Activated CD4-positive, alpha-beta T cell treated with anti-CD3 and anti-CD28 coated beads for 24 hours (primary cell): ENCODE results near the gene CFP.

Source experiments
- DNase-seq, 2 donors: peaks; one replicate each; pipeline ENCODE4 v3.0.0-alpha.2; 2020; ENCODE audit warnings: low read depth in 2 of 2

CFP gene

DNA sequence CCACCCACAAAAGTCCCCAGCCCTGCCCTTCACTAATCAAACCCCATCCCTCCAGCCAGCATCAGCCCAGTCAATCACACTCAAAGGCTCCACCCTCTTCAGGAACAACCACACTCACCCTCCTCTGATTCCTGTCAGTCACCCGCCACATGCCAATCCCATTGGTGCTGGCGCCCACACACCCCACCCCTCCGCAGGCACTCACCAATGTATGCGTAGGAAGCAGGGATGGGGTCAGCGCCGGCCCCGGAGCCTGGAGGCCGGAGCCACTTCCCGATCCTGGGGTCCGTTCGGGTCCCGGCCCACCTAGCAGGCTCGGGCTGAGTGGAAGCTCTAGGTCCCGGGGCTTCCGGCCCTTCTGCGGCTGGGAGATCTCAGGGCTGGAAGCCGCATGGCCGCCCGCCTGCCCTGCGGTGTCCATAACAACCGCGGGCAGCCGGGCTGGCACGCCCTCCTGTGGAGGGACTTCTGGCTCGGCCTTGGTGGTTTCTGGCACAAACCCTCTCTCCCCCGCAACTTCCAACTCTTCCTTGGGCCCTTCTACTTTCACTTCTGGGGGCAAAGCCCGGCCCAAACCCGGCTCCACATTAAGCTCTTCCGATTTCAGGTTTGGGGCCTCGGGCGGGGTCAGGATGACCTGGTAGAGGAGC, 7.9 kb upstream of the CFP start:
- DNase-seq: no peak

DNA sequence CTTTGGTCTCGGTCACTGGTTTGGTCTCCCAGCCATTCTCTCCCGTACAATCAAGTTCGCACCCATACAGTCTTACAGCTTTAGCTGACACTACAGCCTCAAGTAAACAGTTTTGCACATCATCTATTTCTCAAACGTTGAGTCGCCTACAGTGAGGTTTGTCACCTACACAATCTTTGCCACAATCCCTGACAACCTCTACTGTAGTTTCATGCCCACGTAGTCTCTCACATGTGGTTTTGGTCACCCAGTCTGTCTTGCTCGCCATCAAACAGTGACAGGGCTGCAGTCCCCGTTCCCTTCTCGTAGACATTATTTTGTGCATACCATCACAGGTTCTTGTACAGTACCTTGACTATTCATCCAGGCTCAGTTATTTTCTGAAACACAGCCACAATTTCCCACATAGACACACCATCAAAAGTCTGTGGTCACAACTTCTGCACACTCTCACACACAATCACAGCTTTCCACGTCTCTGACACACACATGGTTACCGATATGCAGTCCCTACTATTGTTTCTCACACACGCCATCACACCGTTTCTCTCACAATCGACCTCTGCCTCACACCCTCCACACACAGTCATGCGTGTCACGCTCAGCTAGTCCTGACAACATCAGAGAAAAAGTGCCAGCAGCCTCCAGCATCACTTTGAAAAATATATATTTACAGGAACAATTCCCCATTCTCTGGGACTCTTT, 5.3 kb upstream of the CFP start:
- DNase-seq: no peak

DNA sequence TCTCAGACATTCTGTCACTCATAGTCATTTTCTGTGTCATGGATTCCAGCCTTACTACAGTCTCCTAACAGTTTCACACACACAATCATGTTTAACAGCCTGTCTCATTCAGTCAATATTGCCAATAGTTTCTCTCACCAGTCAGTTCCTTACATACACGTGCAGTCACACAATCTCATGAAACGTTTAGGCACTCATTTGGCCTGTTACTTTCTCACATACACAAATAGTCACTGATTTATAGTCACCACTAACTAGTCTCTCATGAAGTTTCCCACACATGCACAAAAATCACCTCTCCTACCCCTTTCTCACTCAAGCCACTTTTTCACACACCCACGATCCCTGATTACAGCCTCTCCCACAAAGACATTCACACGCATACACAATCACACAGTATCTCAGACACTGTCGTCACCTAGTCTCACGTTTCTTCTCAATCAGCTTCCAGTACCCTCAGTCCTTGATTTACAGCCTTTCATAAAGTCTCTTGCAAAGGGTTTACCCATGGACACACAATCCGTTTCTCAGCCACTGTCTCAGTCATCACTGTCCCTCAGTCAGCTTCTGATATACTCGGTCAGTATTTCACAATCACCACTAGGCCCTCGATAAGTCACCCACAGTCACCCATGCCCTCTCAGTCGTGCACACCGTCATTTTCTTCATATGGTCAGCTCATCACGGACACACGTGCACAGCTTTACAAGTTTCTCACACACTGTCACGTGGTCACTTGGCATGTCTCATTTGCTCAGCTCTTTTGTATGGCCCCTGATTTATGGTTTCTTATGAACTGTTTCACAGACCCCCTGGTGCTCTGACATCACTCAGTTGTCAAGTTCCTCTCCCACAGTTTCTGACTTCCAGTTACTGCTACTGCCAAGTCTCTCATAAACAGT, 4.2 kb upstream of the CFP start:
- no peak for DNase-seq

DNA sequence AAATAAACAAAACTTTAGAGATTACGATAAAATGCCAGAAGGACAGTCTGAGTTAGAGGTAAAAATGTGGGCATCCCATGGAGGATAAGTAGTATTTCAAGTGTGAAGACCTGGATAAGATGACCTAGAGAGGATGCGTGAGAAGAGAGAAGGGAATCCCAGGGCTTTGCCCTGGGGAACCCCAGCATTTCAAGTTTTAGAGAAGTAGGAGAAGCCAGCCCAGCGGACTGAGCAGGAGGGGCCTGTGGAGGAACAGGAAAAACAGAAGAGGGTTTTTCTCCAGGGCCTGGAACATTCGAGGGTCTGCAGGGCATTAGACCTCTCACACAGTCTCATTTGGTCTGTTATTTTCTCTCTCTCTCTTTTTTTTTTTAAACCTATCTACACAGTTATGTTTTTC, 2.9 kb upstream of the CFP start:
- no peak for DNase-seq

DNA sequence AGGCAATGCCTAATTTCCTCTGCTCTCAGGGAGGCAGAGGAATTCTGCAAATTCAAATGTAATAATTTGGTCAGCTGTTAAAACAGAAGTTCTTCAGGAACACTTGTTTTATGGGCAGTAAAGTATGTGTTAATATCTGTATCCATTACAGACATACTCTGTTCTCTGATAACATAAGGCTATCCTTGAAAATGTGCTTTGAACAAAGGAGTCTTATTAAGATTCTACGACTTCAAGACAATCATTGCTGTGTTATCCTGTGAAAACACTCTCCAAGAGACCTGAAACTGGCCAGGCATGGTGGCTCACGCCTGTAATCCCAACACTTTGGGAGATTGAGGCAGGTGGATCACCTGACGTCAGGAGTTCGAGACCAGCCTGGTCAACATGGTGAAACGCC, 1.9 kb upstream of the CFP start:
- DNase-seq: no peak

DNA sequence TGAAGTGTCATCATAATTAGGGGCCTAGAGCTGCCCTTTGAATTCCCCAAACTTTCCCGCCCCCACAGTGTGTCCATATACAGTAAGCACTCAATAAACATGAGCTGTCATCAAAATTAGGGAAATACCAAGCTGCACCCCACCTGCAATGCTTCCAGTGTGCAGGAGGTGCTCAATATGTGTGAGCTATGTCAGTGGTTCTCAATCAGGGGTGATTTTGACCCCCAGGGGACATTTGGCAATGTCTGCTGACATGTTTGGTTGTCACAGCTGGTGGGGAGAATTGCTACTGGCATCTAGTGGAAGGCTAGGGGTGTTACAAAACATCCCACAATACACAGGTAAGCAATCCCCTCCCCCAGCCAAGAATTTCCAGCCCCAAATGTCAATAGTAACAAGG, 748 bp downstream of the CFP start:
- no peak for DNase-seq

- no peak for DNase-seq
These were observed 4.4 kb downstream of the CFP start for GRCh38 chrX:47625365-47625764.

DNA sequence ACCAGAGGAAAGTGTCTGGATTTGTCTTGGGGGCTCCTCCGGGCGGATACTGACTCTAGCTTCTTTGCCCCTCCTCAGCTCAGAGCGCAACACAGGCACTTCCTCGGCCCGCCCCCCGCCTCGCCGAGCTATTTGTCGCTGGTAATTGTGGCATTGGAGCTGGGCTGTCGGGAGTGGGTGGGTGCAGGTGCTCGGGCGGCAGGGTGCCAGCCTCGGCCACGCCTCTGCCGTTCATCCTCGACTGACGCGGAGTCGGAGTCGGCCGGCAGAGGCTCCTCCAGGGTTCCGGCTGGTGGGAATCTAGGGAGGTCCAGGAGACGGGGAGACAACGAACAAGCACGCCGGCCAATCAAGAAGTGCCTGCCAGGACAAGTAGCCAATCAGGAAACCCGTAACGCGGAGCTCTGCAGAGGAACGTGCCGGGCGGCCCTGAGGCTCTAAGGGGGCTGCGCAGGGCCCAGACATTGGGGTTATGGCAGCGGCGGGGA, 6.1 kb downstream of the CFP start:
- no peak for DNase-seq

DNA sequence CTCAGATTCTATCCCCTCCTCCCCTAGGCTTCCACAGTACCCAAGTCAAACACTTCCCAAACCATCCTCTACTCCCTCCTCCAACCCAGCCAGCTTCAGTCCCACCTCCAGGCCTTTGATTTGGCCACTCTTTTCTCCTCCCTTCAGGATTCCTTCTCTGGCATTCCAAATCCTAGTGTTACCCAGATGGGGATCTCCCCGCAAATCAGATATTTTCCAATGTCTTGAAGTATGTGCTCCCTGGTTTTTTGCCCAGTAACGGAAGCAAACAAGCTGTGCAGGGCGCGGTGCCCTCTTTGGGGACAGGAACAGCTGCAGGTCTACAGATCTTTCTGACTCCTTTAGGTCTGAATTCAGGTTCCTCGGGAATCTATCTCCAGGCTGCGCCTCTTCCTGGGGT, 7.9 kb downstream of the CFP start:
- DNase-seq: no peak

DNA sequence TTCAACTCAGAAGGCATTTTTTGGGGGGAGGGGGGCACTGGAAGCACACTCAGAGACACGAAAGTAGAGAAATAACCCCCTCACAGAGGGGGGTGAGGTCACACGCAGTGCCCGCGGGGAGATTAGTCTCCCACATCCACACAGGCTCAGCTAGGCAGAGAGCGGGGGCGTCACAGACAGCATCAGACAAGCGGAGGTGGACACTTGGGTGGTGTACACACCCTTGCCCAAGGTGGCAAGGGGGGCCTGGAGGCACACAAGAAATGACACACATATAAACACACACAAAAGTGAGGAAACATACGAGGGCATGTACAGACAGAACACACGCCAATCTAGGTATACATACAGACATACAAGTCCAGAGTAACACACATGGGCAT, 9.4 kb downstream of the CFP start:
- DNase-seq: no peak

DNA sequence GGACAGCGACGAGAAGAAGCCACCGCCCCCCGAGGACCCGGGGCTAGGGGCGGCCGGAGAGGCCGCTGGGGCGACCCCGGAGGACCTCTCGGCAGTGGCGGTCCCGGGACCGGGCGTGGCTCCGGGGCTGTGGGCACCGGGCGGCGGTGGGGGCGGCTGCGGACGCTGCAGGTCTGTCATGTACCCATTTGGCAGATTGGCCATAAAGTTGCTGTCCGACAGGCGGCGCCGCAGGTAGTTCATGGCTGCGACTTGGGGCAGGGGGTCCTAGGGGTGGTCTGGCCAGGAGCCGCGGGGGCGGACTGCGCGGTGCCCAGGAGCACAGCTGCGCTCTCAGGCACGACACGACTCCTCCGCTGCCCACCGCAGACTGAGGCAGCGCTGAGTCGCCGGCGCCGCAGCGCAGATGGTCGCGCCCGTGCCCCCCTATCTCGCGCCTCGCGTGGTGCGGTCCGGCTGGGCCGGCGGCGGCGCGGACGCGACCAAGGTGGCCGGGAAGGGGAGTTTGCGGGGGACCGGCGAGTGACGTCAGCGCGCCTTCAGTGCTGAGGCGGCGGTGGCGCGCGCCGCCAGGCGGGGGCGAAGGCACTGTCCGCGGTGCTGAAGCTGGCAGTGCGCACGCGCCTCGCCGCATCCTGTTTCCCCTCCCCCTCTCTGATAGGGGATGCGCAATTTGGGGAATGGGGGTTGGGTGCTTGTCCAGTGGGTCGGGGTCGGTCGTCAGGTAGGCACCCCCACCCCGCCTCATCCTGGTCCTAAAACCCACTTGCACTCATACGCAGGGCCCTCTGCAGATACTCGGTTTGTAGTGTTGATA, 10.0 kb downstream of the CFP start, which contains the start of gene SYN1:
TSS of gene SYN1 (minus strand) at position 372 of the 817 bp plus-strand sequence. CDS start at position 243, 129 bp downstream.
- peak; percentile 60 to 63 for DNase-seq

DNA sequence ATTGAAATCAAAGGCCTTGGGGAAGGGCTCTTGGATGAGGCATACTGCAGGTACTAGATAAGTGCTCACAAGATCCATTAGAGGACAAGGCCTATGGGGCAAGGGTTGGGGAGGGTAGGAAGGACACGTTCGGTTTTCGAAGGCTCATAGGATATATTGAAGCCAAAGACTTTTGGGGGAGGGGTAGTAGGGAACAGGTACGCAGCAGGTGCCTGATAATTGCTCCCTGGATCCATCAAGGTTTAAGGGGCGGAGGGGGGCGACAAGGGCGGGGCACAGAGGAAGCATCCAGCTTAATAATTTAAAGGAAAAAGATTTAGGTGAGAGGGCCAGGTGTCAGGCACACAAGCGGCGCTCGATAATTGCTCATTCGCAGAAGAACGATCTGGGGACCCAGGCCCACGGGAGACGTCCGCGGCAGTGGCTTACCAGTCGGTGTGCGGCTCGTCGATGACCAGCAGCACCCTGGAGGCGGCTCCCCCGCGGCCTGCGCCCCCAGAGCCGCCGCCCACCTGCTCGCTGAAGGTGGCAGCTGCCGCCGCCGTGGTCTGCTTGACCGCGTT, 10.7 kb downstream of the CFP start:
- DNase-seq: no peak

- no peak for DNase-seq
These were observed 15.1 kb downstream of the CFP start for GRCh38 chrX:47614618-47615017.

DNA sequence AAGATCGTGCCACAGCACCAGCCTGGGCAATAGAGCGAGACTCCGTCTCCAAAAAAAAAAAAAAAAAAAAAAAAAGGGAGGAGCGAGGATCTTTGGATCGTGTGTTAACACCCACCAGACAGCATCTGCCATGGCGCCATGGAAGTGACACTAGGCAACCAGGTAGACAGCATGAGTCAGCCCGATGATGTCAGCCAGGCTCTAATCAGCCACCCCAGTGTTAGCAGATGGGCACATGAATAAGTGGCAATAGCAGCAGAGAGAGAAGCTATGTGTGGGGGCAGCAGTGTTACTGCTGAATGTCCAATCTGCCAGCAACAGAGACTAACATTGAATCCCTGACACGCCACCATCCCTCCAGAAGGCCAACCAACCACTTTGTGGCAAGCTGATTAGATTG, 16.6 kb downstream of the CFP start:
- no peak for DNase-seq

- DNase-seq: no peak
These were observed 17.3 kb downstream of the CFP start for GRCh38 chrX:47612418-47612817.

DNA sequence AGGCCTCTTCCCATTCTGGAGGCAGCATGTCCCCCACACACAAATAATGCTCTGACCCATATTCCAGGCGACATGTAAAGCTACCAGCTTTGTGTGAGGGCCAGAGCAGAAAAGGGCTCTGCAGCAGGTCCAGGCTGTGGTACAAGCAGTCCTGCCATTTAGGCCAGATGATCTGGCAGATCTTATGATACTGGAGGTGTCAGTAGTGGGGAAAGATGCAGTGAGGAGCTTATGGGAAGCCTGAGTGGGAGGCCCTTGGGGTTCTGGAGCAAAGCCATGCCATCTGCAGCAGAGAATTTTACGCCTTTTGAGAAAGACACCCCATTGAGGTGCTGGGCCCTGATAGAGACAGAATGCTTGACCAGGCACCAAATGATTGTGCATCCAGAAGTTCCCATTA, 17.8 kb downstream of the CFP start:
- DNase-seq: no peak

GRCh38 chrX:47611489-47611888, 18.2 kb downstream of the CFP start:
- no peak for DNase-seq

DNA sequence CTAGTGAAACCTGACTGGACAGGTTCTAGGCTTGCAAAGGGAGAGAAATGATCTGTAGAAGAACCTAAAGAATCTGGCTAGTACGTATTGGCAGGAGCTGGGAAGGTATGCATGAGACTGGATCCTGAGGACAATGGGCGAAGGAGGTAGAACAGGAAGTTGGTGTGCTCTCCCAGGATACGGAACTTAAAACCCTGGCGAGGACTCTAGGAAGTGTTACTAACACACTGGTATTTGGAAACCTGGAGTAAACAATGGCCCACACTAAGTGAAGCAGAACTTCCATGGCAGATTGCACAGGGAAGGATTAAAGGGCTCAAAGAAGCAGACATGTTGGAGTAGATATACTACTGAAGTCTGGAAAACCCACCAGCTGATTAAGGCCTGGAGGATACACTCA, 19.2 kb downstream of the CFP start:
- no peak for DNase-seq

GRCh38 chrX:47608130-47608810, 21.5 kb downstream of the CFP start:
- no peak for DNase-seq

- no peak for DNase-seq
These were observed 22.6 kb downstream of the CFP start for GRCh38 chrX:47607091-47607490.

GRCh38 chrX:47605024-47605423, 24.7 kb downstream of the CFP start:
- no peak for DNase-seq
